Large intestine (tissue), 1 donor: ENCODE data around the gene ABCA7. TPM values are rescaled to one million over a fixed set of nuclear protein-coding genes. Genes with fewer than 3 reads are reported as not detected.

Source experiments
- polyA plus RNA-seq: library from polyadenylated mRNA; unstranded; fragments of 120-200 nt; gene quantifications from one replicate; pipeline ENCODE4 v1.2.1, GENCODE V29; 2013

The ABCA7 gene
- polyA plus RNA-seq, 1 donor: 5.7 TPM

Other genes with a start within 250 kb of the ABCA7 start
- gene PTBP1, start 242.7 kb upstream of the ABCA7 start, polyA plus RNA-seq: 240 TPM
- 5.2 TPM for gene PLPPR3, start 218.2 kb upstream of the ABCA7 start, polyA plus RNA-seq
- 0.33 TPM for gene AZU1, start 212.3 kb upstream of the ABCA7 start, polyA plus RNA-seq
- 0.22 TPM for gene PRTN3, start 199.1 kb upstream of the ABCA7 start, polyA plus RNA-seq
- gene ELANE, start 187.8 kb upstream of the ABCA7 start, polyA plus RNA-seq: 0.09 TPM
- gene CFD, start 180.4 kb upstream of the ABCA7 start, polyA plus RNA-seq: 6.1 TPM
- gene MED16, start 146.9 kb upstream of the ABCA7 start, polyA plus RNA-seq: 41.7 TPM
- gene RNU6-9, start 146.6 kb upstream of the ABCA7 start, polyA plus RNA-seq: not detected
- gene R3HDM4, start 126.9 kb upstream of the ABCA7 start, polyA plus RNA-seq: 44.0 TPM
- 0.33 TPM for gene KISS1R, start 122.8 kb upstream of the ABCA7 start, polyA plus RNA-seq
- gene ARID3A, start 114.1 kb upstream of the ABCA7 start, polyA plus RNA-seq: 187 TPM
- 33.7 TPM for gene WDR18, start 55.8 kb upstream of the ABCA7 start, polyA plus RNA-seq
- gene GRIN3B, start 39.7 kb upstream of the ABCA7 start, polyA plus RNA-seq: 0.22 TPM
- 144 TPM for gene TMEM259, start 19.0 kb upstream of the ABCA7 start, polyA plus RNA-seq
- not detected for gene RNU6-2, start 18.6 kb upstream of the ABCA7 start, polyA plus RNA-seq
- gene CNN2, start 13.5 kb upstream of the ABCA7 start, polyA plus RNA-seq: 31.5 TPM
- 14.0 TPM for gene ARHGAP45, start 27.1 kb downstream of the ABCA7 start, polyA plus RNA-seq
- 130 TPM for gene POLR2E, start 55.3 kb downstream of the ABCA7 start, polyA plus RNA-seq
- gene GPX4, start 63.9 kb downstream of the ABCA7 start, polyA plus RNA-seq: 394 TPM
- gene SBNO2, start 134.2 kb downstream of the ABCA7 start, polyA plus RNA-seq: 25.1 TPM
- gene STK11, start 165.7 kb downstream of the ABCA7 start, polyA plus RNA-seq: 67.1 TPM
- 2.0 TPM for gene CBARP, start 197.9 kb downstream of the ABCA7 start, polyA plus RNA-seq
- gene ATP5F1D, start 201.6 kb downstream of the ABCA7 start, polyA plus RNA-seq: 136 TPM
- gene MIDN, start 208.5 kb downstream of the ABCA7 start, polyA plus RNA-seq: 110 TPM
- 564 TPM for gene CIRBP, start 229.2 kb downstream of the ABCA7 start, polyA plus RNA-seq
- 37.4 TPM for gene FAM174C, start 235.4 kb downstream of the ABCA7 start, polyA plus RNA-seq
- gene EFNA2, start 245.8 kb downstream of the ABCA7 start, polyA plus RNA-seq: 25.6 TPM